CD4-positive, CD25-positive, alpha-beta regulatory T cell (primary cell): Measurements from ENCODE around the gene PDP2. TPM values are rescaled to one million over a fixed set of nuclear protein-coding genes. Genes with fewer than 3 reads are reported as not detected.

Source experiments
- ATAC-seq, 2 donors: fragments of 150-1000 bp; cut with Tn5 transposase; one replicate each; pipeline ENCODE4 v1.10.0; 2021; ENCODE audit warnings: low read depth in 2 of 2, moderate number of reproducible peaks in 2 of 2, moderate library complexity in 1 of 2
- DNase-seq, 3 donors: peaks; one replicate each; pipeline versions ENCODE4 v3.0.0 to v3.0.0-alpha.2; 2012 to 2022; ENCODE audit warnings: mixed read lengths in 1 of 3
- H3K27ac ChIP-seq: one replicate; pipeline ENCODE4 v1.7.0; 2013; ENCODE audit warnings: mild to moderate bottlenecking, low read length; ENCODE audit not compliant: insufficient read depth, poor library complexity, severe bottlenecking
- H3K27me3 ChIP-seq: one replicate; pipeline ENCODE4 v1.7.0; 2013; ENCODE audit warnings: low read length; ENCODE audit not compliant: control insufficient read depth, insufficient read depth
- H3K36me3 ChIP-seq: one replicate; pipeline ENCODE4 v1.7.0; 2013; ENCODE audit warnings: mild to moderate bottlenecking, low read length, moderate library complexity; ENCODE audit not compliant: control insufficient read depth, insufficient read depth
- H3K4me1 ChIP-seq: 2 replicates; pipeline ENCODE4 v1.7.0; 2013; ENCODE audit warnings: mild to moderate bottlenecking, low read length; ENCODE audit not compliant: insufficient read depth, control insufficient read depth, poor library complexity, severe bottlenecking
- H3K4me3 ChIP-seq: one replicate; pipeline ENCODE4 v1.7.0; 2013; ENCODE audit warnings: low read depth, mild to moderate bottlenecking, low read length, moderate library complexity
- H3K9me3 ChIP-seq, 2 experiments: 1 replicate in 1 of 2; 2 replicates in 1 of 2; pipeline ENCODE4 v1.7.0; 2013; ENCODE audit warnings: low read length in 2 of 2, mild to moderate bottlenecking in 1 of 2, moderate library complexity in 1 of 2; ENCODE audit not compliant: control insufficient read depth in 2 of 2
- H3K27ac Mint-ChIP-seq, 3 donors: one replicate each; pipeline ENCODE4 v1.8.0; 2020 to 2022; ENCODE audit warnings: mild to moderate bottlenecking in 3 of 3, mixed read lengths in 3 of 3, moderate library complexity in 2 of 3
- H3K27me3 Mint-ChIP-seq: one replicate; pipeline ENCODE4 v1.8.0; 2022; ENCODE audit warnings: mild to moderate bottlenecking, mixed read lengths
- H3K36me3 Mint-ChIP-seq: one replicate; pipeline ENCODE4 v1.8.0; 2020; ENCODE audit warnings: mixed read lengths
- H3K4me1 Mint-ChIP-seq, 4 donors: one replicate each; pipeline ENCODE4 v1.8.0; 2020 to 2022; ENCODE audit warnings: mixed read lengths in 4 of 4, mild to moderate bottlenecking in 1 of 4
- H3K4me3 Mint-ChIP-seq, 4 donors: one replicate each; pipeline ENCODE4 v1.8.0; 2020 to 2022; ENCODE audit warnings: mild to moderate bottlenecking in 4 of 4, mixed read lengths in 4 of 4, moderate library complexity in 3 of 4
- H3K9me3 Mint-ChIP-seq, 7 donors: one replicate each; pipeline ENCODE4 v1.8.0; 2020 to 2022; ENCODE audit warnings: mixed read lengths in 7 of 7, mild to moderate bottlenecking in 3 of 7, moderate library complexity in 2 of 7
- polyA plus RNA-seq, 4 donors: library from polyadenylated mRNA; unstranded; fragments of 300-500 nt; fragmentation: Illumina TruSeq; gene quantifications; one replicate each; pipeline ENCODE4 v1.2.3, GENCODE V29; 2021
- total RNA-seq: library from RNA; stranded (reverse); gene quantifications from one replicate; pipeline ENCODE4 v1.2.3, GENCODE V29; 2022

The PDP2 gene
- total and polyA plus RNA-seq, 5 donors from 2014 or later, result 0.07 to 7.1 (median 1.9) TPM

DNA sequence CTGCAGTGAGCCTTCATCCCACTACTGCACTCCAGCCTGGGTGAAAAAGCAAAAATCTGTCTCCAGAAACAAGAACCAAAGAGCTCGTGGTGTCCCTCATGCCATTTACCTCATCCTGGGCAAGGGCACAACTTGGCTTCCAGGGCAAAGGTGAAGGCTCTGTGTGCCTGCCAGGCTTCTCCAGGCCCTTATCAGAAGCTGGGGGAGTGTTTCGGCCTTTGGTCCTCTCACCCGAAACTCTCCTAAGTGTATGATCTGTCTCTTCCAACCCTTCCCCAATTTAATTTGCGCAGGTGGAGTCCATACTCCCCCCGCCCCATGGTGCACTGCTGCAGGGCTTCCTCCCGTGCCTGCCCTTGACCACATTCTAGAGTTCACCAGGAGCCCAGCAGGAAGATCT, 56.1 kb downstream of the PDP2 start:
- ATAC-seq (no peak), DNase-seq (no peak)
- no peaks in the 10 kb centered on the region for H3K27me3 ChIP-seq
- Mint-ChIP-seq H3K9me3 (no peaks in the 10 kb centered on the region), H3K4me3 (peak overlapping the region; percentile 76 to 98 (median 95)), H3K27ac (peak overlapping the region in 2 of 3 donors; percentile 78 to 80), H3K4me1 (peaks cover 6 to 68% (median 41%) of the 10 kb centered on the region in 4 donors), H3K36me3 (peaks cover 12% of the 10 kb centered on the region), H3K27me3 (peaks cover 6% of the 10 kb centered on the region)
- H3K36me3 ChIP-seq, result peaks cover 42% of the 10 kb centered on the region
- H3K4me3 ChIP-seq, result no peak overlapping the region
- H3K4me1 ChIP-seq, result peaks cover 38% of the 10 kb centered on the region
- no peak overlapping the region for H3K27ac ChIP-seq
- H3K9me3 ChIP-seq, result no peaks in the 10 kb centered on the region

DNA sequence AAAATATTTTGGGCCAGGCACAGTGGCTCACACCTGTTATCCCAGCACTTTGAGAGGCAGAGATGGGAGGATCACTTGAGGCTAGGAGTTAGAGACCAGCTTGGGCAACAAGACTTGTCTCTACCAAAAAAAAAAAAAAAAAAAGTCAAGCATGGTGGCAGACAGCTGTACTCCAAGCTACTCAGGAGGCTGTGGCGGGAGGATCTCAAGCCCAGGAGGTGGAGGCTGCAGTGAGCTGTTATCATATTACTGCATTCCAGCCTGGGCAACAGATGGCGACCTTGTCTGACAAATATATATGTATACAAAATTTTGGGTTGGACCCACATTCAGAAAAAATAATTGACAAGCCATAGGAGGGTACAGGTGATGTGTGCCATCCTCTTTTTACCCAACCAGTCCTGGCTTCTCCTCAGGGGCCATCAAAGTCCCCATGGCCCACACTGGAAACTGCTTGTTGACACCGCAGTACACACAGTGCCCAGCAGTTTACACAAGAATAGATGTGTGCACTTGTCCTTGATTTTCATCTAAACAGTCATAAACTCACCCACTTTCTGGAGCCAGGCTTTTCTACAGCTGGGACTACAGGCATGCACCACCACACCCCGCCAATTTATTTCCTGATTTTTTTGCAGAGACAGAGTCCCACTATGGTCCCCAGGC, 56.7 kb downstream of the PDP2 start:
- H3K36me3 Mint-ChIP-seq, result peaks cover 14% of the 10 kb centered on the region
- Histone ChIP-seq H3K4me3 (no peak overlapping the region), H3K27ac (no peak overlapping the region), H3K36me3 (peaks cover 42% of the 10 kb centered on the region), H3K27me3 (no peaks in the 10 kb centered on the region), H3K9me3 (no peaks in the 10 kb centered on the region), H3K4me1 (peaks cover 37% of the 10 kb centered on the region)
- peak overlapping the region in 2 of 3 donors; percentile 87 to 88 for H3K27ac Mint-ChIP-seq
- no peaks in the 10 kb centered on the region for H3K9me3 Mint-ChIP-seq
- peak overlapping the region; percentile 74 to 98 (median 87) for H3K4me3 Mint-ChIP-seq
- H3K27me3 Mint-ChIP-seq, result peaks cover 6% of the 10 kb centered on the region
- ATAC-seq, result no peak
- no peak for DNase-seq
- H3K4me1 Mint-ChIP-seq, result peaks cover 6 to 63% (median 38%) of the 10 kb centered on the region in 4 donors

DNA sequence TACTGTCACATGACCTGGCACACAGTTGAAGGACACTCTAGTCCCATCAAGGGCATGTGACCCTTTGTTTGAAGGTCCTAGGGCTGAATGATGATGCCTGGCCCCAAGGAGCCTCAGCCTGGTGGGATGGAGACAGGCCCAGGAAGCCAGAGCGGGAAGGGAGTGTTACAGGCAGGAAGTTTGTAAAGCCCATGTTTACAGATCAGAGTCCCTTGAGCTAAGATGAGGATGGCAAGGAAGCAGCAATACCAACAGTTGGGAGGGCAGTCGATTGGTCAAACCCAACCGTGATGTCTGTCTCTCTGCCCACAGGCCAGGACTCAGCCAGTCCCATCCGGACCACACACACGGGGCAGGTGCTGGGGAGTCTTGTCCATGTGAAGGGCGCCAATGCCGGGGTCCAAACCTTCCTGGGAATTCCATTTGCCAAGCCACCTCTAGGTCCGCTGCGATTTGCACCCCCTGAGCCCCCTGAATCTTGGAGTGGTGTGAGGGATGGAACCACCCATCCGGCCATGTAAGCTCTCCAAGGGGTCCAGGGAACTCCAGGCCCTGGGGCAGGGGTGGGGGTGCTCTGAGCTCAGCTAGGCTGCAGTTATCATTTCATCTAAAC, 57.5 kb downstream of the PDP2 start:
- no peaks in the 10 kb centered on the region for H3K9me3 Mint-ChIP-seq
- peaks cover 6% of the 10 kb centered on the region for H3K27me3 Mint-ChIP-seq
- no peak overlapping the region for H3K4me3 ChIP-seq
- H3K9me3 ChIP-seq, result no peaks in the 10 kb centered on the region
- H3K36me3 Mint-ChIP-seq, result peaks cover 17% of the 10 kb centered on the region
- H3K27ac ChIP-seq, result no peak overlapping the region
- peaks cover 46% of the 10 kb centered on the region for H3K36me3 ChIP-seq
- DNase-seq (no peak), ATAC-seq (no peak)
- H3K4me3 Mint-ChIP-seq, result peak overlapping the region in 3 of 4 donors; percentile 40 to 76 (median 74)
- H3K4me1 ChIP-seq, result peaks cover 29% of the 10 kb centered on the region
- H3K27me3 ChIP-seq, result no peaks in the 10 kb centered on the region
- H3K27ac Mint-ChIP-seq, result peak overlapping the region in 2 of 3 donors; percentile 87 to 88
- H3K4me1 Mint-ChIP-seq, result peaks cover 6 to 55% (median 33%) of the 10 kb centered on the region in 4 donors

DNA sequence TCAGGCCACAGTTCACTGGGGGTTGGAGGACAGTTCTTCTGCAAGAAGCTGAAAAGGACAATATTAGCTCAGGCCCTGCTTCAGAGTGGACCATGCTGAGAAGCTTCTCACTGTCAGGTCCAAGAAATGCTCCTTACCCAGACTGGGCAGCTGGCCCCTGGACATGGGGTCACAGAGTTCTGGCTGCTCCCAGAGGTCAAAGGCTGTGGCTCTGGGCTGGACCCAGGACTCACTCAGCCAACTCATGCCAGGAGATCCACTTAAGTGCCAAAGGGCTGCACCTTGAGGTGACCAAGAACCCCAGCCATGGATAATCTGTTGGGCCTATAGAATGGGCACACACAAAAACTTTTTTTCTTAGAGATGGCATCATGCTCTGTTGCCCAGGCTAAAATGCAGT, 59.1 kb downstream of the PDP2 start:
- peaks cover 19% of the 10 kb centered on the region for H3K4me1 ChIP-seq
- H3K27ac ChIP-seq, result no peak overlapping the region
- H3K4me3 Mint-ChIP-seq, result peak overlapping the region in 1 of 4 donors; percentile 73
- peaks cover 0 to 40% (median 20%) of the 10 kb centered on the region in 4 donors for H3K4me1 Mint-ChIP-seq
- ATAC-seq, result no peak
- H3K4me3 ChIP-seq, result no peak overlapping the region
- no peak for DNase-seq
- H3K9me3 Mint-ChIP-seq, result no peaks in the 10 kb centered on the region
- peak overlapping the region in 1 of 3 donors; percentile 52 for H3K27ac Mint-ChIP-seq
- H3K27me3 Mint-ChIP-seq, result peaks cover under 1% of the 10 kb centered on the region
- no peaks in the 10 kb centered on the region for H3K27me3 ChIP-seq
- H3K36me3 ChIP-seq, result peaks cover 52% of the 10 kb centered on the region
- H3K9me3 ChIP-seq, result no peaks in the 10 kb centered on the region
- peaks cover 23% of the 10 kb centered on the region for H3K36me3 Mint-ChIP-seq

DNA sequence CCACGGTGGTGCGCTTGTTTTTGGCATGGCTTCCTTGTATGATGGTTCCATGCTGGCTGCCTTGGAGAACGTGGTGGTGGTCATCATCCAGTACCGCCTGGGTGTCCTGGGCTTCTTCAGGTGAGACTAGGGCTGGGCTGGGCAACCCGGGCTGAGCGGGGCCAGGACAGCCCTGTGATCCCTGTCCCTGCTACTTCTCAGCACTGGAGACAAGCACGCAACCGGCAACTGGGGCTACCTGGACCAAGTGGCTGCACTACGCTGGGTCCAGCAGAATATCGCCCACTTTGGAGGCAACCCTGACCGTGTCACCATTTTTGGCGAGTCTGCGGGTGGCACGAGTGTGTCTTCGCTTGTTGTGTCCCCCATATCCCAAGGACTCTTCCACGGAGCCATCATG, 59.9 kb downstream of the PDP2 start:
- Histone ChIP-seq H3K9me3 (no peaks in the 10 kb centered on the region), H3K4me1 (peaks cover 16% of the 10 kb centered on the region), H3K27me3 (no peaks in the 10 kb centered on the region), H3K36me3 (peaks cover 52% of the 10 kb centered on the region), H3K4me3 (no peak overlapping the region), H3K27ac (no peak overlapping the region)
- Mint-ChIP-seq H3K4me3 (no peak overlapping the region), H3K4me1 (peaks cover 0 to 36% (median 18%) of the 10 kb centered on the region in 4 donors), H3K27me3 (no peaks in the 10 kb centered on the region), H3K27ac (no peak overlapping the region), H3K9me3 (no peaks in the 10 kb centered on the region), H3K36me3 (peaks cover 23% of the 10 kb centered on the region)
- no peak for DNase-seq
- no peak for ATAC-seq

Other genes with a start within 250 kb of the PDP2 start
- 0.64 TPM for gene CMTM4, start 183.8 kb upstream of the PDP2 start, total RNA-seq
- under 1 TPM; 0.10 to 0.20 (median 0.15) TPM for gene CMTM4, start 183.8 kb upstream of the PDP2 start, polyA plus RNA-seq
- 91.9 TPM for gene DYNC1LI2, start 128.9 kb upstream of the PDP2 start, total RNA-seq
- 10 to 100 TPM; 22.4 to 30.6 (median 24.4) TPM for gene DYNC1LI2, start 128.9 kb upstream of the PDP2 start, polyA plus RNA-seq
- gene TERB1, start 78.9 kb upstream of the PDP2 start, total RNA-seq, result 0.20 TPM
- not detected for gene TERB1, start 78.9 kb upstream of the PDP2 start, polyA plus RNA-seq
- 68.1 TPM for gene NAE1, start 49.5 kb upstream of the PDP2 start, total RNA-seq
- 10 to 100 TPM; 81.2 to 89.1 (median 86.5) TPM for gene NAE1, start 49.5 kb upstream of the PDP2 start, polyA plus RNA-seq
- gene CA7, start 36.1 kb upstream of the PDP2 start, total RNA-seq, result not detected
- not detected for gene CA7, start 36.1 kb upstream of the PDP2 start, polyA plus RNA-seq
- not detected for gene CDH16, start 38.4 kb downstream of the PDP2 start, total RNA-seq
- gene CDH16, start 38.4 kb downstream of the PDP2 start, polyA plus RNA-seq, result not detected
- 0.35 TPM for gene RRAD, start 45.0 kb downstream of the PDP2 start, total RNA-seq
- not detected for gene RRAD, start 45.0 kb downstream of the PDP2 start, polyA plus RNA-seq
- gene CIAO2B, start 53.9 kb downstream of the PDP2 start, total RNA-seq, result 64.6 TPM
- gene CIAO2B, start 53.9 kb downstream of the PDP2 start, polyA plus RNA-seq, result 100 to 1,000 TPM; 126 to 161 (median 147) TPM
- gene CES2, start 55.0 kb downstream of the PDP2 start, total RNA-seq, result 35.4 TPM
- 10 to 100 TPM; 19.3 to 22.5 (median 19.7) TPM for gene CES2, start 55.0 kb downstream of the PDP2 start, polyA plus RNA-seq
- gene CES3, start 80.8 kb downstream of the PDP2 start, total RNA-seq, result 0.74 TPM
- gene CES3, start 80.8 kb downstream of the PDP2 start, polyA plus RNA-seq, result under 1 TPM; 0.10 to 0.29 (median 0.26) TPM
- gene CES4A, start 108.1 kb downstream of the PDP2 start, total RNA-seq, result 11.9 TPM
- 1 to 10 TPM; 1.6 to 3.0 (median 2.7) TPM for gene CES4A, start 108.1 kb downstream of the PDP2 start, polyA plus RNA-seq
- 108 TPM for gene CBFB, start 148.6 kb downstream of the PDP2 start, total RNA-seq
- gene CBFB, start 148.6 kb downstream of the PDP2 start, polyA plus RNA-seq, result 100 to 1,000 TPM in 1 of 4 donors, 10 to 100 TPM in 3; 60.9 to 104 (median 77.2) TPM
- gene PHAF1, start 229.4 kb downstream of the PDP2 start, total RNA-seq, result 19.2 TPM
- gene PHAF1, start 229.4 kb downstream of the PDP2 start, polyA plus RNA-seq, result 10 to 100 TPM; 10.0 to 12.2 (median 11.4) TPM